GM12874 (cell line): Measurements from ENCODE around the gene LRRC4B.

ENCODE experiments used
- TF ChIP-seq, protein P1 (sequence below): IDR thresholded peaks from 2 replicates; pipeline ENCODE4 v1.5.1; 2011; ENCODE audit warnings: low read depth, mild to moderate bottlenecking, control low read depth, low read length, moderate library complexity; ENCODE audit not compliant: insufficient read depth

The LRRC4B gene

DNA sequence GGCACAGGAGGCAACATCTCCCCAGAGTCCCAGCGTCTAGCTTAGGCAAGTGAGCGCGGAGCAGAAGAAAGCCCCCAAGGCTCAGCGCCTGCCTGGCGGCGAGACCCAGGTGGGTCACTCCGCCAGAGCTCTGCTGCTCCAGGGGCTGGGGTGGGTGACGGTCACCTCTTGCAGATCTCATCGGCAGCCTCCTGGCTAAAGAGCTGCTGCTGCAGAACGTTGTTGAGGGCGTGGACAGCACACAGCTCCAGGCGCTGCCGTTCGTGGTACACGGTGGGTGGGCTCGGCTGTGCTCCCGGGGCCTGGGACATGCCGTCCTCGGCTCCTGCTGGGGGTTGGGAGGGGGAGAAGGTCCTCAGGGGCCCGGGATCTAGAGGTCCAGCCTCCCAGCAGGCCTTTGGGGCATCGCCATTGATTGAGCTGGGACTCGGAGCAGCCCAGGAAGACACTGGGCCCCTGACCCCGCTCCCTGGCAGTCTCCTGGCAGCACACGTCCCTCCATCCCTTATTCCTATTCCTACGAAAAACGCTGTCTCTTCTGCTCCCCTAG is 58.0 kb downstream of the LRRC4B start:
- TF ChIP-seq, protein P1, sequence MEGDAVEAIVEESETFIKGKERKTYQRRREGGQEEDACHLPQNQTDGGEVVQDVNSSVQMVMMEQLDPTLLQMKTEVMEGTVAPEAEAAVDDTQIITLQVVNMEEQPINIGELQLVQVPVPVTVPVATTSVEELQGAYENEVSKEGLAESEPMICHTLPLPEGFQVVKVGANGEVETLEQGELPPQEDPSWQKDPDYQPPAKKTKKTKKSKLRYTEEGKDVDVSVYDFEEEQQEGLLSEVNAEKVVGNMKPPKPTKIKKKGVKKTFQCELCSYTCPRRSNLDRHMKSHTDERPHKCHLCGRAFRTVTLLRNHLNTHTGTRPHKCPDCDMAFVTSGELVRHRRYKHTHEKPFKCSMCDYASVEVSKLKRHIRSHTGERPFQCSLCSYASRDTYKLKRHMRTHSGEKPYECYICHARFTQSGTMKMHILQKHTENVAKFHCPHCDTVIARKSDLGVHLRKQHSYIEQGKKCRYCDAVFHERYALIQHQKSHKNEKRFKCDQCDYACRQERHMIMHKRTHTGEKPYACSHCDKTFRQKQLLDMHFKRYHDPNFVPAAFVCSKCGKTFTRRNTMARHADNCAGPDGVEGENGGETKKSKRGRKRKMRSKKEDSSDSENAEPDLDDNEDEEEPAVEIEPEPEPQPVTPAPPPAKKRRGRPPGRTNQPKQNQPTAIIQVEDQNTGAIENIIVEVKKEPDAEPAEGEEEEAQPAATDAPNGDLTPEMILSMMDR: no peak

DNA sequence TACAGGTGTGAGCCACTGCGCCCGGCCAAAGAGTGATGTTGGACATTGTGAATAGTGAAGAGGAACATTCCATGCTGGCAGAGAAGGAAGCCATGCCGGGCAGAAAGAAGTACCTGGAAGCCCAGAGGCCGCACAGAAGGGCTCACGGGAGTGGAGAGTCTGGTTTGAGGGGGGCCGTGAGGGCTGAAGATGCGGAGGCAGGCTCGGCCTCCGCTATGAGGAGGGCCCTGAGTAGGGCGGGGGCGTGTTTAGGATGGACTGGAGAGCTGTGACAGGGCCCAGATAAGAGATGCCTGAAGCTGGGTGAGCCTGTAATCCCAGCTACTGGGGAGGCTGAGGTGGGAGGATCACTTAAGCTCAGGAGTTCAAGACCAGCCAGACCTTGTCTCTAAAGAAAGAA is 58.9 kb downstream of the LRRC4B start:
- TF ChIP-seq, protein P1: no peak

DNA sequence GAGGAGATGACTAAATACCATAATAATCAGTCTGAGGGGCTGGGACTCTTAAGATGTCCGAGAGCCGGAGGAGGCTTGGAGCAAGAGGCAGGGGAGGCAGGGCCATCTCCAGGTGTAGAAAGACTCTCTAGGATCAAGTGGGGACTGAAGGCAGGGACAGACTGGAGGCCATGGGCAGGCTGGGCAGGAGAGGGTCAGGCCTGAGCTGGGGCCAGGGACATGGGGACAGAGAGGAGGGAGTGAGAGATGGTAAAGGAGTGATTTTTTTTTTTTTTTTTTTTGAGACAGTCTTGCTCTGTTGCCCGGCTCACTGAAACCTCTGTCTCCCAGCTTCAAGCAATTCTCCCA is 59.4 kb downstream of the LRRC4B start:
- TF ChIP-seq, protein P1: no peak

DNA sequence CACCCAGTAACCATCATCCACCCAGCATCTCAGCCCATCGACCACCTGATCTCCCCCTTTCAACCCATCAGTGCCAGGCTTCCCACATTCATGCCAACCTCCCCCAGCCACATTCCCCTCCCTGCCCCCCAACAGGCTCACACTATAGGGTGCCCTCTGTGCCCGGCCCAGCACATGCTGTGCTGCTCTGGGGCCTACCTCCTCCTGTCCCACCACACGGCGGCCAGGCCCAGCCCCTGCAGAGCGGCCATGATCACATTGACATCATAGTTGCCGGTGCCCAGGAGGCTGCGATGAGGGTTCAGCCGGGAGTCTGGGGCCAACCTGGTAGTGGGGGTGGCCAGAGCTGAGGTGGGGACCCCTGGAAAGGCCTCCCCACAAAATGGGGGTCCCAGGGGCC is 60.9 kb downstream of the LRRC4B start:
- TF ChIP-seq, protein P1: no peak

DNA sequence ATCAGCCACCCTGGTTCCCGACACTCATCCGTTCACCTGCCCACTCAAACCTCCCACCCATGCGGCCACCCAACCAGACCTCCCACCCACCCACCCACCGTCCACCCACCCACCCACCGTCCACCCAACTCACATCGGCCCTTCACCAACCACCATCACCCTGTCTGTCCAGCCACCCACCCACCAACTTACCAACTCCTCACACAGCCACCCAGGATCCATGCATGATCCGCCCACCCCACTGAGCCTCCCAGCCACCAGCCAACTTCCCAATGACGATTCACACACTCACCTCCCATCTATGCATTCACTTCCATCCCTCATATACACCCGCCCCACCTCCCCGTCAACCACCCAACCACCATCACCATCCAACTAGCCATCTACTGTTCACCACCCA is 61.5 kb downstream of the LRRC4B start:
- TF ChIP-seq, protein P1: no peak

DNA sequence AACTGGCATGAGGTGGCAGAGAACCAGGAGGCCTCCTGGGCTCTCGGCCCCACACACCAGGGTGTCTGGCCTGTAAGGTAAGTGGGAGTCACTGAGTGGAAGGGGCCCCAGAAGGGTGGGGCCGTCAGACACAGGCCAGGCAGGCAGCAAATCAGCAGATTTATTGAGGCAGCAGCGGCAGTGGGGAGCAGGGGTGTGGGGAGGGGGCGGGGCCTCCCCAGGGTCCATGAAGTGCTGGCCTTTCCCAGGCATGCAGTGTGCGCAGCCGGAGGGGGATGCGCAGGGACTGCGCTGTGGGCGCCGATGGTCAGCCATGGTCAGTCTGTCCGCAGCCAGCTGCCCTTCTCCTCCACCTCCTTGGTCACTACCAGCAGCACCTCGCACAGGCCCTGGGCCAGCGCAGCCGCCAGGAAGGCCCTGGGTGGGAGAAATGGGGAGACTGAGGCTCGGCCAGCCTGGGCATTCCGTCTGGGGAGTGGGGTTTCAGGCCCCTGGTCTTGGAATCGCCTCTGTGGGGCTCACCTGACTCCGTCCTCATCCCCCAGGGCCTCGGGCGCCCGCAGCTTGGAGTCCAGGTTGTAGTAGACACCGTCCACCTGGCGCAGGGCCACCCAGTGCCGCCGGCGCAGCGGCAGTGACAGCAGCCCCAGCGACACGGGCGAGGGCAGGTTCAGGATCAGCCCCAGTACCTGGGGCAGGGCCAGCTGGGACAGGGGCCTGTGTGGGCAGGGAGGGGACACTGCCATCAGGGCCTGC is 62.2 kb downstream of the LRRC4B start:
- TF ChIP-seq, protein P1: no peak

DNA sequence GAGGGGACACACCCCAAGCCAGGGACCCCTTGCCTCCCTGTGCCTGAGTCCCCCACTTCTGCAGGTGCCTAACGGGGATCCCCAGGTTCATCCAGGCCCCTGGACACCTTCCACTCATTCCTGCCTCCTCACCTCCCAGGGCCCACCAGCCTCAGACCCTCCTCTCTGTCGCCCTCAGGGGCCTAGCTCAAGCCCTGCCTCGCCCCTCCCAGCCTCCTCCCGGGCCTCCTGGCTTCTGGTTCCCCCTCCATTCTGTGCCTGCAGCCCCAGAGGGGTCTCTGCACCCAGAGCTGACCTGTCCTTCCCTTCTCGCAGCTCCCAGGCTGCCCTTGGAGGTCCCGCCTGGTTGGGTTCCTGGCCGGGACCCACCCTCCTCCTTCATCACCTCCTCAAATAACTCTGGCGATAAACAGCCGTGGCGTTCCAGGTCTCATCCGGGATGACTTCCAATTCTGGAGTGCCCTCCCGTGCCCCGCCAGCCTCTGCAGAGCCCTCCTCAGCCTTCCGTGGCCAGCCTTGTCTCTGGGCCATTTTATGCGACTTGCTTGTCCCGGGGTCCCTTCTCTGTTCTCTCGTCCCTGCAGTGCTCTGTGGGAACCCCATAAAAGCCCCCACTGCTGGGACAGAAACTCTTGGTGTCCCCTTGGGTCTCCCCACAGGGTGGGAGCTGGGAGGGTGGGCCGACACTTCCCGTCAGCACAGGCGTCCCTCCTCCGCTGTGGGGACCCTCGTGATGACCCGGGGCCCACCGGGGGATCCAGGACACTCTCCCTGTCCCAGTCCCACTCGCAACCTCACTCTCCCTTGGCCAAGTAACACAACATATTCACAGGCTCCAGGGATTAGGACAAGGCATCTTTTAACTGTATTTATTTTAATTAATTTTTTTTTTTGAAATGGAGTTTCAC is 66.4 kb downstream of the LRRC4B start:
- TF ChIP-seq, protein P1: no peak
